NCI-H1694 (cell line): Measurements from ENCODE around the gene SLC22A17.

Experiments used
- DNase-seq: peaks from one replicate; lab custom pipeline; 2025; lab: John Stamatoyannopoulos, UW

Gene SLC22A17

DNA sequence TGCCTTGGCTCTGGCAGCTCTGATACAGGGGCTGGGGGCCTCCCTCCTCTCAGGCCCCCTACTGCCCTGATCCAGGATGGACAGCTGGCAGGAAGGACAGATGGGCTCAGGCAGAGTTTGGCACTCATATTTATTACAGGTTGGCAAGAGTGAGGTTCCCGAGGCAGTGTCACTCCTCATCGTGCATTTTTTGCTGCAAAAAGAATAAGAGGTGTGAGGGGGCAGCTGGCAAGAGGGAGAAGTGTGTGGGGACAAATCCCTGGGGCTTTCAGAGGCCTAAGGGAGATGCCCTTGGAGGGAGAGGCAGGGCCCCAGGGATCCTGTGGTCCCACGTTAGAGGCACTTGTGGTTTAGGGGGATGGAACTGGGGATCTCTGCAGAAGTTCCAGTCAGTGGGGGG, 29.2 kb upstream of the SLC22A17 start:
- DNase-seq, result no peak

DNA sequence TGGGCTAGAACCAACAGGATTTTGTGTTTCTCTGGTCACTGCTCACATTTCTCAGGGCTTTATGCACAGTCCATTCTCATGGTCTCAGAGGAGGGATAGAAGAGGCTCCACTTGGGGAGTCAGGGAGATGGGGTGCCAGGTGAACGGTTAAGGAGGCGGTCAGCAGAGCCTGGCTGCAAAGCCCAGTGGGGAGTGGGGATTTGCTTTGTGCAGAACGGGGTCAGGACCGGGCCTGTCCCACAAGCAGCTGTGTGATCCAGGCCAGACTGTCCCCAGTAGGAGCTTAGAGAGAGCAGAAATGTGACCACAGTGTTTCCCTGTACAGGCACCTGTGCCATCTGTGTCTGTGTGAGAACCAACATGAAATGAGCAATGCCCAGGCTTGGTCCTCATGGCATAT, 28.3 kb upstream of the SLC22A17 start:
- DNase-seq, result no peak

DNA sequence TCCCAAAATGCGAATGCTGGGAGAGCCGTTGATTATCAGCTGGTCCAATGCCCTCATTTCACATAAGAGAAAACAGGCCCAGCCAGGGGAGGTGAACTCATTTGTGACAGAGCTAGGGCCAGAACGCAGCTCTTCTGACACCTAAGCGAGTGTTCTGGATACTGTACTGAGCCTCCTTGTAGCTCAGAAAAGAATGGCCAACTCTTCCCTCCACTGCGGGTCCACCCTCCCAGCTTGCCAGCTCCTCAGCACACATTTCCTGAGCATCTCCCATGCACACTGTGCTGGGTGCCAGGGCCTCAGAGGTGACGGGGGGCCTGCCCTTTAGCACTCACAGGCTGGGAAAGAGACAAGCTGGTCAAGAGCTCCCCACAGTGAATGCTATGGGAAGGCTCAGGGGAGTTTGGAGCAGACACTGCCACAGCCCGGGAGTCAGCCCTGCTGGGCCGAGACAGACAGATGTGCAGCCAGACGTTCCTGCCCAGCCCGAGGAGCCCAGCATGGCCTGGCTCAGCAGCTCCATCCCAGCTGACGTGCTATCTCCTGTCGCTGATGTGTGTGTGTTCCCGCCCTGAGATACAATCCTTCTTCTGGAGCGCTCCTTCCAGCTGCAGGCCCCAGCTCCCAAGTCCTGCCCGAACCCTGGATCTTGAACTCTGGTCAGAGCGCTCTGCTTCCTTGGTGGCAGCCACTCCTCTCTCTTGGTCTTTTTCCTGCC, 27.7 kb upstream of the SLC22A17 start:
- DNase-seq, result no peak

DNA sequence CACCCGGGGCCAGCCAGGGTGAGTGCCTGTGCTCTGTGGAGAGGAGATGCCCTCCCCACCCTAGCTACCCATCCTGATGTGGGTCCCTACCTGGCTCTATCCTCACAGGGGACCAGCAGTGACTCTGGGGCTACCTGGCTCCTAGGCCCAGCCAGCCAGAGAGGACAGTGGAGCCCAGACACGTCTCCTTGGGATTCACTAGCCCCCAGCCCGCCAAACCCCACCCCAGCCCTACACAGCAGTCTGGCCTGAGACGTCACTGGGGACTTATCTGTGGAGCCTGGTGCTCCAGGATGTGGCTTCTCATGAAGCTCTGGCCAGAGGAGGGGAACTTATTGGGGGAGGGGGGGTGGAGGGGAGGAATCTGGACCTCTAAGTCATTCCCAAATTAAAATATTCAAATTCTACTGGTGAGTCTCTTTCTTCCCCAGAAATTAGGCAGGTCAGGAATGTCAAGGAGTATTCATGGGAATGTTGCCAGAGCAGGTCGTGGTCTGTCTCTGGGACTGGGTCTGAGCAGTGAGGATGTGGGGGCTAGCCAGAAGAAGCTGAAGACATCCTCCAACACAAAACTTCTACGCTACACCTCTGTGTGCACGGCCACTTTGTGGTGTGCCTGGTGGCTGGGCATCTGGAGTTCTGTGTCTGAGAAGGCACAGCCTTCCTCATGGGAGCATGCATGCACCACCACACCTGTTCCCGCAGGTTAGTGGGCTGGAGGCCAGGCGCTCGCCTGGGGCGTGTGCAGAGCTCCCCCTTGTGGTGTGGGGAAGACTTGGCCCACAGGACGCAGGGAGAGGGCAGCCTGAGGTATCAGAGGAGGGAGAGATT, 26.9 kb upstream of the SLC22A17 start:
- DNase-seq, result peak; percentile 49

DNA sequence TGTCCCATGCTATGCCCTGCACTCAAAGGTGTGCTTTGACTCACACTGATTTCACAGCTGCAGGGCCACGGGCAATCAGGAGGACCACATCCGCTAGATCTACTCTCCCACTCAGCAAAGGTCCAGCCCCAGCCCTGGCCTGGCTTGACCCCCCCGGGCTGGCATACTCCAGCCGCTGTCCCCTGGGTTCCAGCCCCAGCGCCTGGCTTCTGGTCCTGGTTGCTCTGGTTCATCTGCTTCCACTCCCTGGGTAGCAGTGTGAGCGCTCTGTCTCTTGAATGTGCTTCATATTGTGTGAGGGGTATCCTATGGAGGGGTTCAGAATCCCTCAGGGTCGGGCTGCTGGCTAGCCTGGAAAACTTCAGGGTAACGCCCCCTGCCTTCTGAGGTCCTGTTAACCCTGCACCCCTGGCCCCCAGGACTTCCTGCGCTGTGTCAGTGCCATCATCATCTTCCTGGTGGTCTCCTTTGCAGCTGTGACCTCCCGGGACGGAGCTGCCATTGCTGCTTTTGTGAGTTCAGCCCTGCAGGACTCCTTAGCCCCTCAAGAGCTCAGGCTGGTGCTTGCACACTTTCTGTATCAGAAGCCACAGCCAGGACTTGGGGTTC, 26.0 kb upstream of the SLC22A17 start:
- DNase-seq, result no peak

DNA sequence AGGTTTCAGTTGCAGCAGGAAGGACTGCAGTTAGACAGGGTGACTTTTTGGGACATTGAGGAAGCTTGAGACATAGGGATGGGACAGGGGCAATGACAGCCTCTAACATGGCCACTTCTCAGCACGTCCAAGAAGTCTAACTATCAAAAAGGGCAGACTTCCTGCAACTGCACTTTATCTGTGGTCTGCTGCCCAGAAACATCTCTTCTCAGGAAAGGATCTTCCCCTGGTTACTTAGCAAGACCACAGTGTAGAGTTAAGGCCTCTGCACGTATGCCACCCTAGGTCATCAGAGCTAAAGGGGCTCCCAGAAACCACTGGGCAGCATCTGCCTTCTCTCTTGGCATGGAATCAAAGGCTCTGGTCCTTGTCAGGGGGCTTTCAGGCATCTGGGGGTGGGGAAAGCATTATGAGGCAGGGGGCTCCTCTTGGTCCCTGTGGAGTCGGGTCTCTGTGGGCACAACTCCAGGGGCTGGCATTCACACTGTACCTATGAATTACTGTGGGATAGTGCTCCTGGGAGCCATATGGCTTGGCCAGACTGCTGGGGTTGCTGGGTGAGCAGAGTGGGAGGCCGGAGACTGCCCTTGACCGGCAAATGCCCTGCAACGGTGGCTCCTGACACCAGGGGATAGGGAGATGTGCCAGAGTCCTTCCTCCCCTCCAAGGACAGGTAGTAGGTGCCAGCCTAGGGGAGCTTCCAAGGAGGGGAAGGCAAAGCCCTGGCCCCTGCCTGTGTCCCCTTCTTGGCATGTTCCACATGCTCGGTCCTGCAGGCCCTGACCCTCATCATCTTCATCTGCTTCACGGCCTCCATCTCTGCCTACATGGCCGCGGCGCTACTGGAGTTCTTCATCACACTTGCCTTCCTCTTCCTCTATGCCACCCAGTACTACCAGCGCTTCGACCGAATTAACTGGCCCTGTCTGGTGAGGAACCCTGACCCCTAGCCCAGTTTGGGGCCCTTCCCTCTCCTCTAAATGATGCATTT, 25.2 kb upstream of the SLC22A17 start:
- DNase-seq, result no peak

DNA sequence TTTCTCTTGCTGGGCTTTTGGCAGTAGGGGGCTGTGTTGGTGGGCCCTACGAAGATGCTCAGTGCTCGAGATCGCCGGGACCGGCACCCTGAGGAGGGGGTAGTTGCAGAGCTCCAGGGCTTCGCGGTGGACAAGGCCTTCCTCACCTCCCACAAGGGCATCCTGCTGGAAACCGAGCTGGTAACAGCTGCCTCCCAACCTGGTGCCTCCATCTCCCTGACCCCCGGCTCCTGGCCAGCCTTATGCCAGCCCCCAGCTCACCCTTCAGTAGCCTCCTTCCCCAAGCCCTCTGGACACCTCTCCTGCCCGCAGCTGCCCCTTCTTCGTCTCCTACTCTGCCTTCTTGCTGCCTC, 24.5 kb upstream of the SLC22A17 start:
- DNase-seq, result no peak

DNA sequence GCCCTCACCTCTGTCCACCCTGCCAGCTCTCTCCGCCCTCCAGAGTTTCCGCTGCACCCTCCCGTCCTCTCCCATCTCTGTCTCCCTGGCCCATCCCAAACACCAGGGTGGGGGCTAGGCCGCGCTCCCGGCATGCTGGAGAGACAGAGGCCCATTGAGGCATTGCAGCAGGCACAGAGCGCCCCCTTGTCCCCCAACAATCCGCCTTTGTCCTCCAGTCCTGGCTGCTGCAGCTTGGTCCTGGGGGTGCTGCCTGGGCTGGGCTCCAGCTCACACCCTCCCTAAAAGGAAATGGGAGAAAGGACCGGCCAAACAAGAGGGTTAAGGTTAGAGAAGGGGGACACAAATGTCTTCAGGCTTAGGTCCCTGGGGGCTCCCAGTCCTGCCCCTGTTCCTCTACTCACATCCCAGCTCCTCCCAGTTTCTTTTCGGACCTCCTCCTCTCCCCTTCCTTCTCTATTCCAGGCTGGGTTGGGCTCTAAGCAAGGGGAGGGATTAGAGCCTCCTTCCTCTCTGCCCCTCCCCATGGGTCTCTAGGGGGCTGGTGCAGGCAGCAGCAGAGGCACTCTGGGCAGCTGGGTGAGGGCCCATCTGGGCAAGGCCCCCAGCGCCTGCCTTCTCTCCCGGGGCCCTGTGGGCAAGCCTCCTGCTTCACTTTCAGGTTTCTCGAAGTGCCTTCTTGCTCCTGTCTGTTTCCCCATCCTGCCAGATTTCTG, 24.0 kb upstream of the SLC22A17 start, which contains the start of gene CMTM5:
TSS of gene CMTM5 (plus strand) at position 565 of the 716 bp plus-strand sequence. CDS start 206 bp downstream, outside the sequence.
- DNase-seq, result peak; percentile 20

DNA sequence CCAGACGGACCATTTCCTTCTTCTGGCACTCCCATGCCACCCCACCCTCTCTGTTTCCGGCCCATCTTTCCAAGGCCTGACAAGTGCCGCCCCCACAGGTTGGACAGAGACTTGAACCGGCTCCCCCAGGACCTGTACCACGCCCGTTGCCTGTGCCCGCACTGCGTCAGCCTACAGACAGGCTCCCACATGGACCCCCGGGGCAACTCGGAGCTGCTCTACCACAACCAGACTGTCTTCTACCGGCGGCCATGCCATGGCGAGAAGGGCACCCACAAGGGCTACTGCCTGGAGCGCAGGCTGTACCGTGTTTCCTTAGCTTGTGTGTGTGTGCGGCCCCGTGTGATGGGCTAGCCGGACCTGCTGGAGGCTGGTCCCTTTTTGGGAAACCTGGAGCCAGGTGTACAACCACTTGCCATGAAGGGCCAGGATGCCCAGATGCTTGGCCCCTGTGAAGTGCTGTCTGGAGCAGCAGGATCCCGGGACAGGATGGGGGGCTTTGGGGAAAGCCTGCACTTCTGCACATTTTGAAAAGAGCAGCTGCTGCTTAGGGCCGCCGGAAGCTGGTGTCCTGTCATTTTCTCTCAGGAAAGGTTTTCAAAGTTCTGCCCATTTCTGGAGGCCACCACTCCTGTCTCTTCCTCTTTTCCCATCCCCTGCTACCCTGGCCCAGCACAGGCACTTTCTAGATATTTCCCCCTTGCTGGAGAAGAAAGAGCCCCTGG, 23.0 kb upstream of the SLC22A17 start:
- no peak for DNase-seq

DNA sequence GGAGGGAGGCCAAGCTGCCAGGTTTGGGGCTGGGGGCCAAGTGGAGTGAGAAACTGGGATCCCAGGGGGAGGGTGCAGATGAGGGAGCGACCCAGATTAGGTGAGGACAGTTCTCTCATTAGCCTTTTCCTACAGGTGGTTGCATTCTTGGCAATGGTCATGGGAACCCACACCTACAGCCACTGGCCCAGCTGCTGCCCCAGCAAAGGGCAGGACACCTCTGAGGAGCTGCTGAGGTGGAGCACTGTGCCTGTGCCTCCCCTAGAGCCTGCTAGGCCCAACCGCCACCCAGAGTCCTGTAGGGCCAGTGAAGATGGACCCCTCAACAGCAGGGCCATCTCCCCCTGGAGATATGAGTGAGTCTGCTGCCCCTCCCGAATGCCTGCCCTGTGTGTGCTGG, 20.4 kb upstream of the SLC22A17 start:
- DNase-seq, result no peak

DNA sequence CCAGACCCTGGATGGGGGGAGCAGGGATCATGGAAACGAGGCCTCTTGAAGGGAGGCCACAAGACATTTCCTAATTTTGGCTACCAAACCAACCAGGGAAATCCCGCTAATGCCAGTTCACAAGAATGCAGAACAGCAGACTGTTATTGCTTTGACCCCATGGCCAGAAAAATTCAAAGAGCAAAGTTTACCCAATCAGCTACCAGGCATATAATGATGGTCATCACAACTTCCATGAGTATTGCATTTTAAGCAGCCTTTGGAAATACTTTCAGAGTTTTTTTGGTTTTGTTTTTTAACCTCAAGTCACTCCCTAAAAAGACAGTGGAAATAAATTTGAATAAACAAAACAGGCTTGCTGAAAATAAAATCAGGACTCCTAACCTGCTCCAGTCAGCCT, 19.8 kb upstream of the SLC22A17 start, which contains the start of gene IL25:
TSS of gene IL25 (plus strand) at position 301 of the 400 bp plus-strand sequence.
- DNase-seq, result no peak

DNA sequence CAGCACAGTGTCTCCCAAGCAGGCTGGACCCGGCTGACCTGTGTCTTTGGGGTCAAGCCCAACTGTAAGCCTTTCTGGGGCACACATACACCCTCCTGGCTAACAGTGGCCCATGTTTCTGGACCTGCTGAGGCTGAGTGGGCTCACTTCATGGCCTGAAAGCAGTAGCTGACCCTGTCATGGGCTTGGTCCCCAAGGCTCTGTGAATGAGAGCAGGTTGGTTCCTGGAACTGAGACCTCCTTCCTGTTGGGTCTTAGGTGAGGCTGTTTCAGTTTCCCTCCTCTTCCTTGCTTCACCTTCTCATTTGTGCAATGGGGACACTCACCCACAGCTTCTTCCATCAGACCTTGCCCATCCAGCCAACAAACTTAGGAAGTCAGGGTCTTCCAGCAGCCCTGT, 19.2 kb upstream of the SLC22A17 start:
- no peak for DNase-seq

DNA sequence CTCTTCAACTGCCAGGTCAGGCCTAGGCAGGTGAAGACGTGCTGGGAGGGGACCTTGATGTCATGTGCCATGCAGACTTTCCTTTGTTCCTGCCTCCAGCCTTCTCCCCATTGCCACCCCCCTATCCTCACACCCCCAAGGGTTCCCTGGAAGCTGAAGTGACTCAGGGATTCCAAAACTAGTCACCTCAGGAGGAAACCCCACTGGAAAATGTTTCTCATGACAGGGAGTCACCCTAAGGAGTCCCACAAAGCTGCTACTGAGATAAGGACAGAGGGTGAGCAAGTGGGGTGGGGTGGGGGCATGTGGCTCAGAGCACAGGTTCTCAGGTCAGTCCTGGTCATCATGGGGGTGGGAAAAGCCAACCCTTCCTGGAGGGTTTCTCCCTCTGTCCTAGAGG, 17.5 kb upstream of the SLC22A17 start:
- DNase-seq, result no peak

DNA sequence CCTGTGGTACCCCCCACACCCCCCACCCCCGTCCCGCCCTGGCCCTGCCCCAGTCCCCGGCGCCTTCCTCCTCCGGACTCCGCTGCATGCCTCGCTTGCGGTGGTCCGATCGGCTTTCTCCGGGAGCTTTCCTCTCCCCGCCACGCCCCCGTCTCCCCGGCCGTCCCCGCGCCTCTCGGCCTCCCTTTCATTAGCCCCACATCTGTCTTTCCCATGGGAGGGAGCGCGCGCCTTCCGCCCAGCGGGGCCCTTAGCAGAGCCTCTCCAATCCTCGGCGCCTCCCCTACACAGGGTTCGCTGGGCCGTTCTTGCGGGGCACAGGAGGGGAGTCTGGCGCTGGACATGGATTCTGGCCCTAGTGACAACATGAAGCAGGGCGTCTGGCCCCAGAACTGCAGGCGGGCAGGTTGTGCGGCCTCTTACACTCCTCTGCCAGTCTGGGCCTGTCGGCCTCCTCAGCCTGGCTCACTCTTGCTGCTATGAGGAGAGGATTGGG, 13.8 kb upstream of the SLC22A17 start:
- DNase-seq, result peak; percentile 87

DNA sequence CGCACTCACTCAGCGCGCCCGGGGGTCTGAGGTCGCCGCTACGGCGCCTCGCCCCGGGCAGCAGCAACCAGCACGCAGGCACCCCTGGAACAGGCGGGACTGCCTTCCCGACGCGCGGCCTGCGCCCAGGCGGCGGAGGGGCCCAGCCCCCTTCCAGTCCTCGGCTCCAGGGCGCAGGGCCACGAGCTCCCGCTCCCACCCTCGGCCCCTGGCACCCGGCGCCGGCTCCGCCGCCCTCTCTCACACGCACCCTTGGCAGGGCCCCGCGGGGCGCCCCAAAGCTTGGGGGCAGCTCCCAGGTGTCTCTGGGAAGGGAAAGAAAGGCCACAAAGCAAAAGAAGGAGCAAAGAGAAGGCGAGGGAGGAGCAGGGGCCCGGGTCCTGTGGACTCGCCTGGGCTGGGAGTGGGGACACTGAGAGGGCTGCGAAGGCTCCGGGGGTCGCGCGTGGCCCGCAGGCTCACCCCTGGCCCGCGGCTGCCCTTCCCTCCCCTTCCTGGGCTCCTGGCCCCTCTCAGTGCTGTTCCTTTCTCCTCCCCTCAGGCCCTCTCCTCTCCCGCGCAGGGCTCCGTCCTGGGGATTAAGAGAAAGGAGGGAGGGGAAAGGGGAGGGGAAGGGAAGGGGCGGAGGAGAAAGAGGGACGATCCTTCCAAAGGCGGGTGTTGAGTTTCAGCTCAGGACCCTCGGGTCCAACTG, 13.2 kb upstream of the SLC22A17 start:
- DNase-seq, result peak; percentile 87

DNA sequence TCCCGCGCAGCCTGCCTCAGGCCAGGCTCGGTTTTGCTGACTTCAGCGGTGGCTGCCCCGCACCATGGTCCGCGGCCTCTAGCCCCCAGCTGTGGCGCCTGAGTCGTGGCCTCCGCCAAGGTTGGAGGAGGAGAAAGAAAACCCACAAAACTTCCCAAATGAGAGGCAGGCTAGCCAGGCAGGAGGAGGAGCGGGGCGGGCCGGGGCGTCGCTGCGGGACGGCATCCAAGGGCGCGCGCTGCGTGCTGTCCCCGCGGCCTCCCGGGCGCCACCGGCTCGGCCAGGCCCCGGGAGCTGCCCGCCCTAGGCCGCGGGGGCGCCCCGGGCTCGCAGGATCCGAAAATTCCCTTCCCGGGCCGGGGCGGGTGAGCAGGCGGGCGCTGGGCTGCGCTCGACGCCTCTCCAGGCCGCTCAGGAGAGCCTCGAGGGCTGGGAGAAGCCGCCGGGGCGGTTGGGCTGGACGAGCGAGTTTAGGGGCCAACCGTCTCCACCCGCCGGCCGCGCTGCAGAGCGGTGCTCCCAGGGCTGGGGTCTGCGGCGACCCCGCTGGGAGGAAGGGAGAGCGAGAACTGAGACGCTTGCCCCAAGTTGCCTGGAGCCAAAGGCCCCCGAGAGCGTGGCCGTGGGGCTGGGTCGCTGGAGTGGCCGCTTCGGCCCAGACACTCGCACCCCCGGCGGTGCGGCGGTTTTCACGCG, 12.5 kb upstream of the SLC22A17 start, which contains the start of gene EFS:
TSS of gene EFS (minus strand) at position 137 of the 696 bp plus-strand sequence. CDS start 147 bp downstream, outside the sequence.
- DNase-seq, result no peak

DNA sequence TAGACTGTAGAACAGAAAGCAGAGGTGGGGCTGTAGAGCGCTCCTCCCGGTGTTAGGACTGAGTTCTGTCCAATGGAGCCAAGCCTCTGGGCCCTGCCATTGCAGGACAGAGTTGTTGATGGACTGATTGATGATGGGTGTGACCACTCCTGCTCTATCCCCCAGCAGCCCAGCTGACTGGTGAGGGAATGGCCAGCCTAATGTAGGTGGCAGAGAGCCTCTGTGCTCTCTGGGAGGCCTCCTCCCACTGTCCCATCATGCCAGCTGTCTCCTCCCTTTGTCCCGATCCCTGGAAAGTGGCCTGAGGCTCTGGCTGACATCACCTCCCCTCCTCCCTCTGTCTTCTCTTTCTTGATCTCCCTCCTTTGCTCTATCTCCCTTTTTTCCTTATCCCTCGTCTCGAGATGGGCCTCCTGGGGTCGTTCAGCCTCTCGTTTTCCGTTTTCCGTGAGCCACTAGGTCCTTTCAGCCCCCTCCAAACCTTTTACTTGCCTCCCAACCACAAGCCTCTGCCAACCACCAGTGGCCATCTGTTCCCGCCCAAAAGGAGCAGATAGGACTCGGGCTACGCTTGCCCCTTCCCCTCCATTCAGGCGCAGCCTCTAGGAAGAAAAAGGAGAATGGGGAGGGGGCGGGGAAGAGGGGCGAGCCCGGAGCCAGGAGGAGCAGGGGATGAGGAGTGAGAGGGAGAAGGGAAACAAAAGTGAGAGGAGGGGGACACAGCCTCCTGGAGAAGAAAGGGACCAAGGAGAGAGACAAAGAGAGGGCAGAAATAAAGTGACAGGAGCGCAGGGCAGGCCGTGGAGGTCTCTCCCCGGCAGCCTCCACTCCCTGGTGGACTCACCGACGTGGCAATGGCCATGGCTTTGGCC, 11.7 kb upstream of the SLC22A17 start:
- peak; percentile 35 for DNase-seq

DNA sequence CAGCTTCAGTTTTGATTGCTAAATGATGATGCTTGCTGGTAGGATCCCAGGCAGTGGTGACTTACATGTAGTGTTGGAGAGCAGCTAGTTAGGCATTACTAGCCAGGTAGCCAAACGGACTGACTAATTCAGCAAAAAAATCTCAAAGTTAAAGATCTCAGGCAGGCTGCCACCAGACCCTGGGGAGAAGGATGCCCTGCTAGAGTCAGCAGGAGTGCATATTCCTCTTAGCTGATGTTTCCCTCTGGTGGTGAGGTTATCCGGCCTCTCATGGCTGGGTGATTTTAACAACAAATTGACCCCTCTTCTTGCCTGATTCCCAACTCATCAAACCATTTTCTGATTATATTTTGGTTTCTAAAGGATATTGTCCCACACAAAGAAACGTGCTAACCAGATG, 9.5 kb upstream of the SLC22A17 start:
- DNase-seq, result no peak
